ENCODE data around the gene ARID1B. TPM values are rescaled to one million over a fixed set of nuclear protein-coding genes. Genes with fewer than 3 reads are reported as not detected.

ARID1B gene
- total and polyA plus RNA-seq, 2 experiments from 2014 or later = 32.9 to 67.0 TPM

DNA sequence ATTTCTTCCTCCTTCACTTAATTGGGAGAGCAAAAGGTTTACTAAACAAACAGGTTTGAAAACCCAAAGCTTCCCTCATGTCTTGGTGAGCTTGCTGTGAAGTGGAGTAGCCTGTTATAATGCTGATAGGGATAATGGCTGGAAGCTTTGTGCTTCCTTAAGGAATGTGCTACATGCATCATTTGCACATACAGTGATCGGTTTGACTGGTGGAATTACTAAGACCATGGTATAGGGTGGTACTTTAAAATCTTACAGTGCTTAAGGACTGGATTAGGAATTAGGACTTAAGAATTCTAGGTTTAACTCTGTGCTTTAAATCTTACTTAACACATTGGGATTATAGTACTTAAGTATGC, 75.7 kb downstream of the ARID1B start:
- no peaks in the 10 kb centered on the region for H3K27me3 ChIP-seq
- H3K4me1 ChIP-seq (ENCODE audit: insufficient read depth) = peaks cover 10% of the 10 kb centered on the region
- H3K36me3 ChIP-seq (replicated peaks; ENCODE audit: insufficient read depth, low read depth) = no peaks in the 10 kb centered on the region
- H3K9me2 ChIP-seq (replicated peaks; ENCODE audit: insufficient read depth) = no peaks in the 10 kb centered on the region
- no peak overlapping the region for H3K4me3 ChIP-seq
- TF ChIP-seq EZH2 (IDR thresholded peaks at IDR 0.05; ENCODE audit: borderline replicate concordance) = no peak
- TF ChIP-seq, protein P1, sequence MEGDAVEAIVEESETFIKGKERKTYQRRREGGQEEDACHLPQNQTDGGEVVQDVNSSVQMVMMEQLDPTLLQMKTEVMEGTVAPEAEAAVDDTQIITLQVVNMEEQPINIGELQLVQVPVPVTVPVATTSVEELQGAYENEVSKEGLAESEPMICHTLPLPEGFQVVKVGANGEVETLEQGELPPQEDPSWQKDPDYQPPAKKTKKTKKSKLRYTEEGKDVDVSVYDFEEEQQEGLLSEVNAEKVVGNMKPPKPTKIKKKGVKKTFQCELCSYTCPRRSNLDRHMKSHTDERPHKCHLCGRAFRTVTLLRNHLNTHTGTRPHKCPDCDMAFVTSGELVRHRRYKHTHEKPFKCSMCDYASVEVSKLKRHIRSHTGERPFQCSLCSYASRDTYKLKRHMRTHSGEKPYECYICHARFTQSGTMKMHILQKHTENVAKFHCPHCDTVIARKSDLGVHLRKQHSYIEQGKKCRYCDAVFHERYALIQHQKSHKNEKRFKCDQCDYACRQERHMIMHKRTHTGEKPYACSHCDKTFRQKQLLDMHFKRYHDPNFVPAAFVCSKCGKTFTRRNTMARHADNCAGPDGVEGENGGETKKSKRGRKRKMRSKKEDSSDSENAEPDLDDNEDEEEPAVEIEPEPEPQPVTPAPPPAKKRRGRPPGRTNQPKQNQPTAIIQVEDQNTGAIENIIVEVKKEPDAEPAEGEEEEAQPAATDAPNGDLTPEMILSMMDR (IDR thresholded peaks at IDR 0.05; ENCODE audit: poor library complexity) = no peak
- no peak for TF ChIP-seq EZH2phosphoT487 (IDR thresholded peaks at IDR 0.05; ENCODE audit: low read depth, severe bottlenecking, unreplicated experiment)
- H3K9me3 ChIP-seq (ENCODE audit: low read depth) = no peaks in the 10 kb centered on the region
- H3K79me2 ChIP-seq = peaks cover 100% of the 10 kb centered on the region
- no peak overlapping the region for H3K4me2 ChIP-seq
- no peak overlapping the region for H3K27ac ChIP-seq
- 62% methylated on average over 1 of the region's 1 CpG for WGBS (ENCODE audit: low lambda C conversion rate, missing lambda C conversion rate)
- DNase-seq (ENCODE audit: low spot score) = no peak
- peaks cover 93% of the 10 kb centered on the region for H4K20me1 ChIP-seq (ENCODE audit: insufficient read depth, poor library complexity, severe bottlenecking)
- no peak overlapping the region for H2AFZ ChIP-seq

DNA sequence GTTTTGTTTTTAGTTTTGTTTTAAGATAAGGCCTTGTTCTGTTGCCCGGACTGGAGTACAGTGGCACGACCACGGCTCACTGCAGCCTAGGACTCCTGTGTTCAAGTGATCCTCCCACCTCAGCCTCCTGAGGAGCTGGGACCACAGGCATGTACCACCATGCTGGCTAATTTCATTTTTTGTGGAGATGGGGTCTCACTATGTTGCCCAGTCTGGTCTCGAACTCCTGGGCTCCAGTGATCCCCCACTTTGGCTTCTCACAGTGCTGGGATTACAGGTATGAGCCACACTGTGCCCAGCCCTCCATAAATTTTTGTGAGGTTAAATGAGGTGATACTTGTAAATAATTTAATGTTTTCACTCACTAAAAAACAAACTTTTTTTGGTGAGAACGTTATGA, 76.6 kb downstream of the ARID1B start:
- Histone ChIP-seq H3K79me2 (peaks cover 100% of the 10 kb centered on the region), H2AFZ (no peak overlapping the region), H3K9me2 (replicated peaks; ENCODE audit: insufficient read depth) (no peaks in the 10 kb centered on the region), H4K20me1 (ENCODE audit: insufficient read depth, poor library complexity, severe bottlenecking) (peaks cover 95% of the 10 kb centered on the region), H3K27me3 (no peaks in the 10 kb centered on the region), H3K9me3 (ENCODE audit: low read depth) (no peaks in the 10 kb centered on the region), H3K4me2 (no peak overlapping the region), H3K36me3 (replicated peaks; ENCODE audit: insufficient read depth, low read depth) (no peaks in the 10 kb centered on the region), H3K4me3 (no peak overlapping the region), H3K27ac (no peak overlapping the region), H3K4me1 (ENCODE audit: insufficient read depth) (peaks cover 5% of the 10 kb centered on the region)
- no peak for DNase-seq (ENCODE audit: low spot score)
- TF ChIP-seq EZH2phosphoT487 (IDR thresholded peaks at IDR 0.05; ENCODE audit: low read depth, severe bottlenecking, unreplicated experiment) = no peak
- TF ChIP-seq, protein P1 (IDR thresholded peaks at IDR 0.05; ENCODE audit: poor library complexity) = no peak
- no peak for TF ChIP-seq EZH2 (IDR thresholded peaks at IDR 0.05; ENCODE audit: borderline replicate concordance)
- WGBS (ENCODE audit: low lambda C conversion rate, missing lambda C conversion rate) = 87% methylated on average over 5 of the region's 5 CpGs

DNA sequence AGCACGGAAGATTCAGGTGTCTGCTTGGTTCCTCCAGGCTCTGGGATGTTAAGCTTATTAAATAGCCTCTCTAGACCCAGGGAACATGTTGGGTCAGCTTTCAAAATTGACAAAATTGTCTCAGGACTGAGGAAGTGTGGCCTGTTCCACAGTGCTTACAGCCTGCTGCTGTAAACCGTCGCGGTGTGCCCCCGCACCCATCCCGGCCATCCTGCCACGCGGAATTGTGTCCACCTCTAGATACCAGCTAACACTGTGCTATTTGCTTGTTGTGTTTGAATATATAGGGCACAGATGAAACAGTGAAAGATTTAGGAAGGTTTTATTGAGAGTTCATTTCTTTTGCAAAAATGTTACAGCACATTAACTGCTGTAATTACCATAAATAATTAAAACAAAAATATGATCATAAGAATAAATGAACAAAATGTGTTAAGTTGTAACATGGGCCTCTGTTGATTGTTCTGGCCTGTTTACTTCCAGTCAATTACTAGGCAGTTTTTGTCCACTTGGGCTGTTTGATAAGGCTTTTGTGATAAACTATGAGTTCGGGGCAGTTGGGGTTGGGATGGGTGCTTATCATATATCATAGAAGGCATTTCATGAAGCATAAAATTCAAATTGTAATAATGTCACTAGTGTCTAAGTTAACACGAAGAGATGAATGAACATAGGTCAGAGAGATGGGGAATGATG, 77.4 kb downstream of the ARID1B start:
- Histone ChIP-seq H3K36me3 (replicated peaks; ENCODE audit: insufficient read depth, low read depth) (no peaks in the 10 kb centered on the region), H3K4me3 (no peak overlapping the region), H3K27ac (no peak overlapping the region), H3K9me3 (ENCODE audit: low read depth) (no peaks in the 10 kb centered on the region), H2AFZ (no peak overlapping the region), H3K4me1 (ENCODE audit: insufficient read depth) (no peaks in the 10 kb centered on the region), H4K20me1 (ENCODE audit: insufficient read depth, poor library complexity, severe bottlenecking) (peaks cover 95% of the 10 kb centered on the region), H3K79me2 (peaks cover 100% of the 10 kb centered on the region), H3K27me3 (no peaks in the 10 kb centered on the region), H3K4me2 (no peak overlapping the region), H3K9me2 (replicated peaks; ENCODE audit: insufficient read depth) (no peaks in the 10 kb centered on the region)
- DNase-seq (ENCODE audit: low spot score) = no peak
- 91% methylated on average over 10 of the region's 10 CpGs for WGBS (ENCODE audit: low lambda C conversion rate, missing lambda C conversion rate)
- TF ChIP-seq EZH2 (IDR thresholded peaks at IDR 0.05; ENCODE audit: borderline replicate concordance) (no peak), EZH2phosphoT487 (IDR thresholded peaks at IDR 0.05; ENCODE audit: low read depth, severe bottlenecking, unreplicated experiment) (no peak)
- TF ChIP-seq, protein P1 (IDR thresholded peaks at IDR 0.05; ENCODE audit: poor library complexity) = no peak
